Smooth muscle cell (in vitro differentiated cells): ENCODE data around the gene CARNS1. TPM values are rescaled to one million over a fixed set of nuclear protein-coding genes. Genes with fewer than 3 reads are reported as not detected.

Experiments
- DNase-seq: peaks from one replicate; lab custom pipeline; 2025; ENCODE audit not compliant: unreplicated experiment; lab: John Stamatoyannopoulos, UW
- H2AFZ ChIP-seq: fragments of 200-600 bp; sonication (generic); 2 replicates; pipeline ENCODE4 v1.6.0; 2016; ENCODE audit warnings: antibody characterized with exemption, low read depth, mild to moderate bottlenecking
- H3F3A ChIP-seq: fragments of 200-600 bp; sonication (generic); 2 replicates; pipeline ENCODE4 v1.6.0; 2017; ENCODE audit warnings: antibody characterized with exemption, low read depth
- H3K27ac ChIP-seq: fragments of 200-600 bp; sonication (generic); 2 replicates; pipeline ENCODE4 v1.5.1; 2016; ENCODE audit warnings: low read depth, mild to moderate bottlenecking
- H3K27me3 ChIP-seq: fragments of 200-600 bp; sonication (generic); 2 replicates; pipeline ENCODE4 v1.6.1; 2016; ENCODE audit warnings: low read depth, mild to moderate bottlenecking
- H3K36me3 ChIP-seq: fragments of 200-600 bp; sonication (generic); 2 replicates; pipeline ENCODE4 v1.5.1; 2016; ENCODE audit warnings: low read depth
- H3K4me1 ChIP-seq: fragments of 200-600 bp; sonication (generic); 2 replicates; pipeline ENCODE4 v1.5.1; 2016; ENCODE audit warnings: low read depth
- H3K4me2 ChIP-seq: fragments of 200-600 bp; sonication (generic); 2 replicates; pipeline ENCODE4 v1.6.0; 2016; ENCODE audit warnings: mild to moderate bottlenecking
- H3K4me3 ChIP-seq: fragments of 200-600 bp; sonication (generic); 2 replicates; pipeline ENCODE4 v1.5.1; 2016; ENCODE audit warnings: mild to moderate bottlenecking
- H3K79me2 ChIP-seq: fragments of 200-600 bp; sonication (generic); 2 replicates; pipeline ENCODE4 v1.6.0; 2016; ENCODE audit warnings: low read depth, mild to moderate bottlenecking
- H3K9ac ChIP-seq: fragments of 200-600 bp; sonication (generic); 2 replicates; pipeline ENCODE4 v1.6.0; 2016; ENCODE audit warnings: low read depth
- H3K9me3 ChIP-seq: fragments of 200-600 bp; sonication (generic); replicated peaks from 2 replicates; pipeline ENCODE4 v1.5.1; 2016; ENCODE audit warnings: low read depth
- H4K20me1 ChIP-seq: fragments of 200-600 bp; sonication (generic); 2 replicates; pipeline ENCODE4 v1.6.0; 2016; ENCODE audit warnings: low read depth
- WGBS: methylation state at CpG from one replicate; pipeline ENCODE4 v1.1.7; 2016; ENCODE audit warnings: low lambda C conversion rate; 5-methylcytosine and 5-hydroxymethylcytosine counted together
- polyA plus RNA-seq: library from polyadenylated mRNA; unstranded; fragments of >200 nt; fragmentation: Nextera tagmentation; extraction: Ambion mirVana; gene quantifications from 2 replicates; pipeline ENCODE4 v1.2.1, GENCODE V29; 2016
- total RNA-seq: library from RNA; depleted of rRNA; stranded (reverse); fragments of >200 nt; gene quantifications from 2 replicates; pipeline ENCODE4 v1.2.3, GENCODE V29; 2014
- TF ChIP-seq, protein P1 (sequence below): fragments of 200-600 bp; sonication (generic); IDR thresholded peaks from 2 replicates; pipeline ENCODE4 v1.5.1; 2017; ENCODE audit warnings: borderline replicate concordance, mild to moderate bottlenecking, antibody characterized with exemption; ENCODE audit not compliant: insufficient read depth, poor library complexity, severe bottlenecking

Gene CARNS1
- total and polyA plus RNA-seq, 2 experiments from 2014 or later: 0.36 to 1.7 TPM

GRCh38 chr11:67466962-67467771 lies 51.7 kb downstream of the CARNS1 start:
- Histone ChIP-seq H3K4me1 (peaks cover 4% of the 10 kb centered on the region), H3K27me3 (no peaks in the 10 kb centered on the region), H3K9ac (no peak overlapping the region), H4K20me1 (no peaks in the 10 kb centered on the region), H3K79me2 (peaks cover 4% of the 10 kb centered on the region), H3K27ac (no peak overlapping the region), H2AFZ (no peak overlapping the region), H3K36me3 (no peaks in the 10 kb centered on the region), H3K4me2 (peak overlapping the region; percentile 92), H3F3A (no peaks in the 10 kb centered on the region), H3K4me3 (no peak overlapping the region), H3K9me3 (no peaks in the 10 kb centered on the region)
- DNase-seq: no peak
- TF ChIP-seq, protein P1, sequence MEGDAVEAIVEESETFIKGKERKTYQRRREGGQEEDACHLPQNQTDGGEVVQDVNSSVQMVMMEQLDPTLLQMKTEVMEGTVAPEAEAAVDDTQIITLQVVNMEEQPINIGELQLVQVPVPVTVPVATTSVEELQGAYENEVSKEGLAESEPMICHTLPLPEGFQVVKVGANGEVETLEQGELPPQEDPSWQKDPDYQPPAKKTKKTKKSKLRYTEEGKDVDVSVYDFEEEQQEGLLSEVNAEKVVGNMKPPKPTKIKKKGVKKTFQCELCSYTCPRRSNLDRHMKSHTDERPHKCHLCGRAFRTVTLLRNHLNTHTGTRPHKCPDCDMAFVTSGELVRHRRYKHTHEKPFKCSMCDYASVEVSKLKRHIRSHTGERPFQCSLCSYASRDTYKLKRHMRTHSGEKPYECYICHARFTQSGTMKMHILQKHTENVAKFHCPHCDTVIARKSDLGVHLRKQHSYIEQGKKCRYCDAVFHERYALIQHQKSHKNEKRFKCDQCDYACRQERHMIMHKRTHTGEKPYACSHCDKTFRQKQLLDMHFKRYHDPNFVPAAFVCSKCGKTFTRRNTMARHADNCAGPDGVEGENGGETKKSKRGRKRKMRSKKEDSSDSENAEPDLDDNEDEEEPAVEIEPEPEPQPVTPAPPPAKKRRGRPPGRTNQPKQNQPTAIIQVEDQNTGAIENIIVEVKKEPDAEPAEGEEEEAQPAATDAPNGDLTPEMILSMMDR: no peak
- 95% methylated on average over 11 of the region's 11 CpGs for WGBS

DNA sequence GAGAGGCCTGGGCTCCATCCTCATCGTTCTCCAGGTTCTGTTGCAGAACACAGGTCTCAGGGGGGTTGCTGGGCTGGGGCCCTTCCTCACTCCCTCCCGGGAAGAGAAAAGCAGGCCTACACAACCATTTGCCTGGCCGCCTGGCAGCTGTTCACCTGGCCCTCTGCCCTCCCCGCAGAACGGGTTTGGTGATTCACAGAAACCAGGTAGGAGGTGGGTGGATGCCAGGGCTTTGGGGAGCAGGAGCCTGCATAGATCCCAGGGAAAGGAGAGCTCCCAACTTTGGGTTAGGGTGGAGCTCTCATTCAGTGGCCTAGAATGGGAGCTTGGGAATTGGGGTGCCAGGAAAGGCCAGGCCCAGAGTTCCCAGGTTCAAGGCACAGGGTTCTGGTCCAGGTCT lies 52.6 kb downstream of the CARNS1 start:
- H3K9ac ChIP-seq: peak overlapping the region; percentile 87
- H3F3A ChIP-seq: no peaks in the 10 kb centered on the region
- H3K27ac ChIP-seq: peak overlapping the region; percentile 86
- TF ChIP-seq, protein P1: no peak
- H3K79me2 ChIP-seq: peaks cover 4% of the 10 kb centered on the region
- no peak overlapping the region for H2AFZ ChIP-seq
- H4K20me1 ChIP-seq: no peaks in the 10 kb centered on the region
- H3K36me3 ChIP-seq: no peaks in the 10 kb centered on the region
- no peak for DNase-seq
- no peaks in the 10 kb centered on the region for H3K9me3 ChIP-seq
- H3K4me3 ChIP-seq: peak overlapping the region; percentile 78
- H3K4me2 ChIP-seq: peak overlapping the region; percentile 92
- WGBS: 63% methylated on average over 5 of the region's 5 CpGs
- no peaks in the 10 kb centered on the region for H3K27me3 ChIP-seq
- peaks cover 4% of the 10 kb centered on the region for H3K4me1 ChIP-seq

DNA sequence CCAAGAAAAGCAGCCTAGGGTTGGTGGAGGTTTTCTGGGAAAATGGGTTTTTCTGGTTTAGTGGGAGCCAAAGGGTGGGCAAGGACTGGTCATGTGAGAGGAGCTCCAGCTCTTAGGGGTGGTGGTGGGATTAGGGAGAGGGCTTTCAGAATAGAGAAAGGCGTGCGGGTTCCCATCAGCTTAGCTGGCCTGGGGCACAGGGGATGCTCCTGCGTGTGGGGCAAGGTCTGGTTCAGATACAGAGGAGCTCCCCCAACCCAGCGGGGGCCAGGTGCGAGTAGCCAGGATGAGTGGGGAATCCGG lies 52.9 kb downstream of the CARNS1 start:
- Histone ChIP-seq H3K9ac (peak overlapping the region; percentile 87), H3K27ac (peak overlapping the region; percentile 86), H3K27me3 (no peaks in the 10 kb centered on the region), H3K9me3 (no peaks in the 10 kb centered on the region), H2AFZ (peak overlapping the region; percentile 59), H3K4me2 (peak overlapping the region; percentile 92), H3K79me2 (peaks cover 4% of the 10 kb centered on the region), H3K36me3 (no peaks in the 10 kb centered on the region), H3K4me3 (peak overlapping the region; percentile 78), H3F3A (no peaks in the 10 kb centered on the region), H4K20me1 (no peaks in the 10 kb centered on the region), H3K4me1 (peaks cover 4% of the 10 kb centered on the region)
- DNase-seq: no peak
- TF ChIP-seq, protein P1: no peak
- 9% methylated on average over 6 of the region's 6 CpGs for WGBS
